AG10803 (cell line): ENCODE data around the gene NKAIN4.

ENCODE experiments used
- DNase-seq: peaks from one replicate; pipeline ENCODE4 v3.0.0; 2010; ENCODE audit warnings: low read depth
- H3K4me3 ChIP-seq: 2 replicates; pipeline ENCODE4 v1.5.1; 2011; ENCODE audit warnings: mild to moderate bottlenecking, low read length, control low read depth
- TF ChIP-seq, protein P1 (sequence below): conservative IDR thresholded peaks from 2 replicates; pipeline ENCODE4 v1.5.1; 2011; ENCODE audit warnings: mild to moderate bottlenecking, low read length, control low read depth, inconsistent platforms

The NKAIN4 gene

DNA sequence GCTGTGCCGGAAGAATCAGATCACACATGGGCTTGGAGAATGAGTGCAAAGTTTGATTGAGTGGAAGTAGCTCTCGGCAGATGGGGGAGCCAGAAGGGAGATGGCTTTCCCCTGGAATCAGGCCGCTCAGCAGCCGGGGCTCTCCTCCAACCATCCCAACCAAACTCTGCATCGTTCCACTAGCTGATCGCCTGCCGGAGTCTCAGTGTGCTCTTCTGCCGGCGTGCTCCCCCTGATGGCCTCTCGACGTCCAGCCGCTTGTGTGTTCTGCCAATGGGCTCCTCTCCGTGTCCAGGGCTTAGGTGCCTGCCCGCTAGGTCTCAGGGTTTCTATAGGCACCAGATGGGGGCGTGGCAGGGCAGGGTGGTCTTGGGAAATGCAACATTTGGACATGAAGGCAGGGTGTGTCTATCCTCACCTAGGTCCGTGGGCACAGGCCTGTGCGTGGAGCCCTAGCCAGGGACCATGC is 23.4 kb downstream of the NKAIN4 start:
- peak; percentile 68 for DNase-seq
- H3K4me3 ChIP-seq, result no peak overlapping the region
- TF ChIP-seq, protein P1, sequence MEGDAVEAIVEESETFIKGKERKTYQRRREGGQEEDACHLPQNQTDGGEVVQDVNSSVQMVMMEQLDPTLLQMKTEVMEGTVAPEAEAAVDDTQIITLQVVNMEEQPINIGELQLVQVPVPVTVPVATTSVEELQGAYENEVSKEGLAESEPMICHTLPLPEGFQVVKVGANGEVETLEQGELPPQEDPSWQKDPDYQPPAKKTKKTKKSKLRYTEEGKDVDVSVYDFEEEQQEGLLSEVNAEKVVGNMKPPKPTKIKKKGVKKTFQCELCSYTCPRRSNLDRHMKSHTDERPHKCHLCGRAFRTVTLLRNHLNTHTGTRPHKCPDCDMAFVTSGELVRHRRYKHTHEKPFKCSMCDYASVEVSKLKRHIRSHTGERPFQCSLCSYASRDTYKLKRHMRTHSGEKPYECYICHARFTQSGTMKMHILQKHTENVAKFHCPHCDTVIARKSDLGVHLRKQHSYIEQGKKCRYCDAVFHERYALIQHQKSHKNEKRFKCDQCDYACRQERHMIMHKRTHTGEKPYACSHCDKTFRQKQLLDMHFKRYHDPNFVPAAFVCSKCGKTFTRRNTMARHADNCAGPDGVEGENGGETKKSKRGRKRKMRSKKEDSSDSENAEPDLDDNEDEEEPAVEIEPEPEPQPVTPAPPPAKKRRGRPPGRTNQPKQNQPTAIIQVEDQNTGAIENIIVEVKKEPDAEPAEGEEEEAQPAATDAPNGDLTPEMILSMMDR, result peak; percentile 72

DNA sequence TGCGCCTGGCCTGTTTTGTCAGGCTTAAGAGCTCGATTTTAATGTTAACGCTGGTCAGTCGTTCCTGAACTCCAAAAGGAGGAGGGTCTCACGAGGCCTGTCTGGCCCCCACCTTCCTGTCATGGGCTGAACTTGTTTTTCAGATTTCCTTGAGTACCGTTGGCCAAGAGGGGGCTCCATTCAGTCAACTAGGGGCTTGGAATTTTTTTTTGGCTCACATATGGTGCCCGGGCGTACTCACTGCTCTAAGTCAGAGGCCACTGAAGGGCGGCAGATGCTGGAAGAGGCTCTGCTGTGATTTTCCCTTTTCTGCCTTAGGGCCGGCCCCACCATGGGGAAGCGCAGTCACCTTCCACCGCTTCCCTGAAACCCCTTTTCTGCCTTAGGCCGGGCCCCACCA is 25.5 kb downstream of the NKAIN4 start:
- no peak overlapping the region for H3K4me3 ChIP-seq
- no peak for DNase-seq
- TF ChIP-seq, protein P1, result no peak

DNA sequence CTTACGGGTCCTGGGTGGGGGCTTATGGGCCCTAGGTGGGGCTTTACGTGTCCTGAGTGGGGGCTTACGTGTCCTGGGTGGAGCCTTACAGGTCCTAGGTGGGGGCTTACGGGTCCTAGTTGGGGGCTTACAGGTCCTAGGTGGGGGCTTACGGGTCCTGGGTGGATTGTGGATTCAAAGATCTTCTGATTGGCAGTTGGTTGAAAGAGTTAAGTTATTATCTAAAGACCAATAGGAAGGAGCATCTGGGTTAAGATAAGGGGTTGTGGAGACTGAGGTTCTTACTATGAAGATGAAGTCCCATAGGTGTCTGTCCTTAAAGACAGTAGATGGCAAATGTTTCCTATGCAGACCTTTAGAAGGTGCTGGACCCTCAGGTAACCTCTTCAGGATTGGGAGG is 27.0 kb downstream of the NKAIN4 start:
- DNase-seq, result no peak
- TF ChIP-seq, protein P1, result no peak

GRCh38 chr20:63226042-63226943 is 28.0 kb downstream of the NKAIN4 start:
- TF ChIP-seq, protein P1, result no peak
- no peak for DNase-seq

More for the DNA sequence above, 27.0 kb downstream of the NKAIN4 start:
- no peak overlapping the region for H3K4me3 ChIP-seq

DNA sequence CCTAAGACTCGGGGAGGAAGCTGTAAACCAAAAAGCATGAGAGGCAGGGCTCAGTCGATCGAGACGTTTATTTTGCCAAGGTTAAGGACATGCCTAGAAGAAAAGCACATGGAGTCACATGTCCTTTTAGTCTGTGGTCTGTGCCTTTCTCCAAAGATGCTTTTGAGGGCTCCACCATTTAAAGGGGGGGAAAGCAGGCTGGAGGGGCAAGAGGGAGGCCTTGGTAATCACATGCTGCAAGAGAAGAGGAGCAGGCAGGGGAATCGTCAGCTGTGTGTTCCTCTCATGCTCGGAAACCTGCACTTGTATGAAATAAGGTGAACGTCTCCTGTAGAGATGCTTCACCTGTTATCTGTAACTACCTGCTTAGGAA is 29.2 kb downstream of the NKAIN4 start:
- TF ChIP-seq, protein P1, result no peak
- no peak for DNase-seq
- H3K4me3 ChIP-seq, result no peak overlapping the region

More at GRCh38 chr20:63226042-63226943, 28.0 kb downstream of the NKAIN4 start:
- H3K4me3 ChIP-seq, result no peak overlapping the region

DNA sequence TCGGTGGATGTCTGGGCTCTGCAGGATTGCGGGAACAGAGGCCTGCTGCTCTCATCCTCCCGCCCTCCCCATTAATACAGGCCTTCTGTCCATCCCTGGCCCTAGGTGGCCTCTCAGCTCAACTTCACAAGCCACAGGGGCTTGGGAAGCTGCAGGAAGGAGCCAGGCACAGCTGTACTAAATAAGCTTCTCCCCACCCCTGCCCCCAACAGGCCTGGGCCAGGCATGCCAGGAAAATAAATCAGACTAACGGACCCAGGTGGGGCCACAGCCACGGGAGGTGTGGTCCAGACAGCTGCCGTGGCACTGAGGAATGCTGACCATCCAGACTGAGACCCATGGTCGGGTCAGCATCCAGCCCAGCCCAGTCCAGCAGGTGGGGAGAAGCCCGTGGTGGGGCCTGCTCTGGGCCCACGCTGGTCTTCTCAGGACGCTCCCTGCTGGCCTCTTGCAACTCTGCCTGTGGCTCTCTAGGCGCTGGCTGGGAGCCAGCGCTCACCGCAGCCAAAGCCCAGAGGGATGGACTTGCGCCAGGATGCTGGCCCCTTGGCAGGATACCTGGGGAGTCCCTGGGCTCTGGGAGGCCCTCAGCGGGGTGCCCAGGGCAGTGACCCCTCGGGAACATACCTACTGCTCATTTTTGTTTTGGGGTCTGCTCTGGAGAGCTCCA is 29.7 kb downstream of the NKAIN4 start:
- TF ChIP-seq, protein P1, result peak; percentile 17; the same call in 1 of the 2 replicates
- peak; percentile 28 for DNase-seq
- no peak overlapping the region for H3K4me3 ChIP-seq
